ENCODE measurements around the gene WDR20.

- TF ChIP-seq EZH2 (IDR thresholded peaks at IDR 0.05; ENCODE audit: insufficient read depth, poor library complexity, severe bottlenecking) (no peak), EZH2phosphoT487 (IDR thresholded peaks at IDR 0.05; ENCODE audit: insufficient read depth, low read depth) (no peak)
Measured at GRCh38 chr14:102219316-102219715, 79.6 kb downstream of the WDR20 start.

Measured in GM23248 (cell line).